Activated T-cell treated with anti-CD3 and anti-CD28 coated beads for 4 hours (primary cell): Measurements from ENCODE around the gene BIRC3.
"Not testable (repeated sequence)": the region's sequence is repeated elsewhere in the genome, so short reads cannot be mapped to it uniquely, and the experiment has no call there.

Experiments
- DNase-seq: peaks from one replicate; pipeline ENCODE4 v3.0.0-alpha.2; 2020

The BIRC3 gene

DNA sequence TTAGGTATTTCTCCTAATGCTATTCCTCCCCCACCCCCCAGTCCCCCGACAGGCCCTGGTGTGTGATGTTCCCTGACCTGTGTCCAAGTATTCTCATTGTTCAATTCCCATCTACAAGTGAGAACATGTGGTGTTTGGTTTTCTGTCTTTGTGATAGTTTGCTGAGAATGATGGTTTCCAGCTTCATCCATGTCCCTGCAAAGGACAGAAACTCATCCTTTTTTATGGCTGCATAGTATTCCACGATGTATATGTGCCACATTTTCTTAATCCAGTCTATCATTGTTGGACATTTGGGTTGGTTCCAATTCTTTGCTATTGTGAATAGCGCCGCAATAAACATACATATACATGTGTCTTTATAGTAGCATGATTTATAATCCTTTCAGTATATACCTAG, 20.5 kb upstream of the BIRC3 start:
- not testable (repeated sequence) for DNase-seq

DNA sequence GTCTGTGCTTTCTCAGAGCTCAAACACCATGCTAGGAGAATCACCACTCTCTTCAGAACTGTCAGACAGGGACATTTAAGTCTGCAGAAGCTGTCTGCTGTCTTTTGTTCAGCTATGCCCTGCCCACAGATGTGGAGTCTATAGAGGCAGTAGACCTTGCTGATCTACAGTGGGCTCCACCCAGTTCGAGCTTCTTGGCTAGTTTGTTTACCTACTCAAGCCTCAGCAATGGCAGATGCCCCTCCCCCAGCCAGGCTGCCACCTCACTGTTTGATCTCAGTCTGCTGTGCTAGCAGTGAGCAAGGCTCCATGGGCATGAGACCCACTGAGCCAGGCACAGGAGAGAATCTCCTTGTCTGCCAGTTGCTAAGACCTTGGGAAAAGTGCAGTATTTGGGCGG, 16.4 kb upstream of the BIRC3 start:
- not testable (repeated sequence) for DNase-seq

DNA sequence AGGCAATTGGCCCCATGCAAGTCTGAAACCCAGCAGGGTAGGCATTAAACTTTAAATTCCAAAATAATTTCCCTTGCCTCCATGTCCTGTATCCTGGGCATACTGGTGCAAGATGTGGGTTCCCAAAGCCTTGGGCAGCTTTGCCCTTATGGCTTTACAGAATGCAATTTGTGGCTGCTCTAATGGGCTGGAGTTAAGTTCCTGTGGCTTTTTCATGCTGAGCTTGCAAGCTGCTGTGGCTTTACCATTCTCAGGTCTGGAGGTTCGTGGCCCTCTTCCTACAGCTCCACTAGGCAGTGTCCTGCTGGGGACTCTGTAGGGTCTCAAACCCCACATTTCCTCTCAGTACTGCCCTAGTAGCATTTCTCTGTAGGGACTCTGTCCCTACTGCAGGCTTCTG, 15.0 kb upstream of the BIRC3 start:
- DNase-seq = no peak

DNA sequence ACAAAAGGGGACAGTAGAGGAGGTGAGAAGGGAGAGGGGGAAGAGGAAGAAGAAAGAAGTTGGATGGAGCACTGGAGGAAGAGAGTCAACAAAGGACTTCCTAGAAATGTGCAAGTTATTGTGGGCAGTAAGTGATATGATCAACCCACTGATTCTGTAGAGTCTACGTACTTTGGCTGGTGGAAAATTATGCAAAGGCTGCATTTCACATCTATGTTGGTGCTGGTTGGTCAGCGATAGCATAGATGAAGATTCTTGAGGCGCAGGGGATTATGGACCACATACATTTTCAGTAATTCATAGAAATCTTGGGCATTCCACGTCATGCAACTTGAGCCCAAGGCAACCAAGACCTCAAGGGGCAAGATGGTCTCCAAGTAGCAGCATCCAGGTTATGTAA, 12.6 kb upstream of the BIRC3 start:
- no peak for DNase-seq

DNA sequence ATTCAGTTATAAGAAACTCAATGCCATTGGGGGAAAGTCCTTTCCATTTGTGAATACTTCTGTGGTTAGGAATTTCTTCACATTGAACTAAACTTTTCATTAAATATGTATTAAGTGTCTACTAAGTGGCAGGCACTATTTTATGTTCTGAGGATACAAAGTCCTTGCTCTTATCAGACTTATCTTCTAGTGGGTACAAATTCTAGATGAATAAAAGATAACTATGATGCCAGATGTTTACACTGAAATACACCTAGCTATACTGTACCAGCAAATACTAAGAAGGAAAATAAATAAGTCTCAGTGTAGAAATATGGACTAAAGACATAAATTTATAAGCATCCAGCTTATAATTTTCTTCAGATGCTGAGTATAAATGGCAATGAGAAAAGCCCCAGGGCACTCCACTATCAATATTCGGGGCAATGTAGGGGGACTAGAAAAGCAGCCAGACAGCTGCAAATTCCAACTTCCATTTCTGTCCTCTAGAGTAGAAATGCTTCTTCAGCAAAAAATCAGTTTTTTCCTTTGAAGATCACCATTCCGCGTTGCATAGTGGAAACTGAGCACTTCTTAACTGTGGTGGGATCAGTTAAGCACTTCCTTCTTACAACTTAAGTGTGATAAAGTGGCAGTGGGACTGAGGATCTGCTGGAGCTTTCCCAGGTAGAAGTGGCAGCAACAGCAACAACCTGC, 11.8 kb upstream of the BIRC3 start:
- DNase-seq = no peak

DNA sequence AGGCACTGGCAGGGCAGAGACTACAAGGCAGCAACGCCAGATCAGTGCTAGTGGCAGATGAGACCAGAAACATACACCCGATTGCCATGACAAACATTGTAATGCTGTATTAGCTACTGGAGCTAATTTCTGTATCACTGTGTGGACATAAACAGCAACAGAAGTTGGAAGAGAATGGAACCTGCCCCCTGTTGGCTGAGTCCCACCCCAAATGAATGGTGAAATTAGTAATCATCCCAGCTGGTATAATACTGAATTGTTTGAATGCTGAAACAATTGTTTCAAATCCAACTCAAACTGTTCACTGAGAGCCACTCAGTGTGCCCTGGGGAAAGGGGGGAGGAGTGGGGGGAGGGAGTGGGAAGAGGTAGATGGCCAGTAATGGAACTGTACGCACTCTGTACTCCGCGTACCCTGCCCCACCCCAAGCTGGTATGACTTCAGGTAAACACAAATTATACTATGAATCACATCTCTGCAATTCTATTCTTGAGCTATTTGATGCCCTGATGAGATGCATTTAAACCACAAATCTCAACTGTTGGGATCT, 11.2 kb upstream of the BIRC3 start:
- DNase-seq = no peak

DNA sequence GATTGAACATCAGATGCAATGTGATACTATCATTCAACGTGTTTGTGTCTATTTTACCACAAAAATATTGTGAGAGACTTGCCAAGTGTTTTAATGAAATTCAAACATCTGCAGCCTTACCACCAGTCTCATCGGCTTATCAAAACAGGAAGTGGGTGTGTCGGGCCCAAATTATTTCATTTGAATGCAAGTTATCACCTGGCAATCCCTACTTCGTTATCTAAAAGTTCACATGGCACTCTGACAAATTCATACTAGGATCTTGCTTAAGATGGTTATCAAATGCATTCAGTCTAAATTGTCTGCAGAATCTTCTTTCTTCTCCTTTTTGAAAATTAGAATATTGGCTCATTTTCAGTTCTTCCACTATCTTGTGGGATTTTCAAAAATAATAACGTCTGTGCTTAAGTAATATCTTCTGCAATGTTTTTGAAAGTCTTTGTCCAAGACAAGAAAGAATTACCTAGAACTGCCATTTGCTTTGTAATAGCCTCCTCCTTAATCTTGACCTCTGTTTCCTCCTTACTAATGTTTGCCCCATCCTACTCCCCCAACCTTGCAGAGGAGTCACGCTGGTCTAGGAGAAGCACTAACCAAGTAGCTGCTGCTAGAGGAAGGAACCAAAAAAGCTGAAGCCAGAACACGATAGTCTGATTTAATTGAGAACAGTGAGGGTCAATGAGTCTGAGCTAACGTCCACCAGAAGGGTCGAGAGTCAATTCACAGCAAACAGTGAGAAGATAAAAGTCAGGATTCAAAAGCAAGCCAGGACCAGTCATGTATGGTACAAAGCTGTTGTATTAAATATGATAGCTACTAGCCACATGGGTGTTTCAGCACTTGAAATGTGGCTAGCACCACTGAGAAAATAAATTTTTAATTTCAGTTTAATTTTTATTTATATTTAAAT, 10.2 kb upstream of the BIRC3 start:
- no peak for DNase-seq

DNA sequence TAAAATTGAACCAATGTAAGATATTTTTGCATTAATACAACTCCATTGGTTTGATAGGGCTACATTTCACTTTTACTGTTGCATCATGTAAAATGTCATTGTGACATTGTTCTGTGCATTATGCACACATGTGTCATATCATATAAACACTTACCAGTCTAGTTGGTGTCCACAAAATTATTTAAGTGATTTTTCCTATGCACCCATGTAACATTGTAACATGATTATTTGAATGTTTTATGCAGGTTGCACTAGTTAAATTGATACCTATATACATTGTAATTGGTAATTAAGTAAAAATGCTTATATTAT, 9.6 kb upstream of the BIRC3 start:
- no peak for DNase-seq

DNA sequence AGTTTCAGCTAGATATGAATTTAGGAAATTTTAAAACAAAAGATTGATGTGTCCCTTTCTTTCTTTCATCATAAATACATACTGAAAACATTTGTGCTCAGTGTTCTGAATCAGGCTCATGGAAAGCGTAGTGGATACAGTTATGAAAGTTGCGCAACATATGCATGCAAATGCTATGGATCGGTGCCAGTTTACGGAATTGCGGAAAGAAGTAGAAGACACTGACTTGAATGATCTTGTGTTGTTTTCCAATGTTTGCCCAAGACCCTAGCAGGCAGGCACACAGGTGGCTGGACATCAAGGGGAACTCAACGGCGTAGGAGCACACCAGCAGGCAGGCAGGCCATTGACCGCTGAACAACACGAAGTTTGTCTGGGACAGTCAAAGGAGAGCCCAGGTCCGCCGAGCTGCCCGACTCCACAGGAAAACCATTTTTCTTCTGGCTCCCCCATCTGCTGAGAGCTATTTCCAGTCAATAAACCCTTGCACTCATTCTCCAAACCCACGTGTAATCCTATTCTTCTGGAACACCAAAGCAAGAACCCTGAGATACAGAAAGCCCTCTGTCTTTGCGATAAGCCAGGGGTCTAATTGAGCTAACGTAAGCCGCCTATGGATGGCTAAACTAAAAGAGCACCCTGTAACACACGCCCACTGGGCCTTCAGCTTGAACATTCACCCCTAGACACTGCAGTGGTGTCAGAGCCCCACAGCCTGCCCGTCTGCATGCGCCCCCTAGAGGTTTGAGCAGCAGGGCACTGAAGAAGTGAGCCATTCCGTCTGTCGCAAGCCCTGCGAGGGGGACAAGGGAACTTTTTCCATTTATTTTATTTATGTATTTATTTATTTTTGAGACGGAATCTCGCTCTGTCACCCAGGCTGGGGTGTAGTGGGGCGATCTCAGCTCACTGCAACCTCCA, 7.4 kb upstream of the BIRC3 start:
- no peak for DNase-seq

DNA sequence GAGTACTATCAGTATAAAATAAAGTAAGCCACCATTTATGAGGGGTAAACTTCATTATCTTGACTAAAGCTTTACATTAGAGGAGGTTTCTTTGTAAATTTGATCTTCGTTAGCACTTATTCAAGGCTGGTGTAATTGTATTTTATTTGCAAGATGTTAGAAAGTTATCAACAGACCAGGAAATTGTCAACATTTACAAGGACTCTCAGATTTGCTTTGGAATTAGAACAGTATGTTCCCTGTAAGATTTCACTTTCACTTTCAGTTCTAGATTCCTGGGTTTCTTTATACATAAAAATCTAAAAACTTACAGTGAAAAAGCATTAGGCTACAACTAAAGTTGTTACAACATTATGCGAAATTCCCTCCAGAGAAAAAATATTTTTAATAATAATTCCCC, 4.6 kb upstream of the BIRC3 start:
- DNase-seq = no peak

DNA sequence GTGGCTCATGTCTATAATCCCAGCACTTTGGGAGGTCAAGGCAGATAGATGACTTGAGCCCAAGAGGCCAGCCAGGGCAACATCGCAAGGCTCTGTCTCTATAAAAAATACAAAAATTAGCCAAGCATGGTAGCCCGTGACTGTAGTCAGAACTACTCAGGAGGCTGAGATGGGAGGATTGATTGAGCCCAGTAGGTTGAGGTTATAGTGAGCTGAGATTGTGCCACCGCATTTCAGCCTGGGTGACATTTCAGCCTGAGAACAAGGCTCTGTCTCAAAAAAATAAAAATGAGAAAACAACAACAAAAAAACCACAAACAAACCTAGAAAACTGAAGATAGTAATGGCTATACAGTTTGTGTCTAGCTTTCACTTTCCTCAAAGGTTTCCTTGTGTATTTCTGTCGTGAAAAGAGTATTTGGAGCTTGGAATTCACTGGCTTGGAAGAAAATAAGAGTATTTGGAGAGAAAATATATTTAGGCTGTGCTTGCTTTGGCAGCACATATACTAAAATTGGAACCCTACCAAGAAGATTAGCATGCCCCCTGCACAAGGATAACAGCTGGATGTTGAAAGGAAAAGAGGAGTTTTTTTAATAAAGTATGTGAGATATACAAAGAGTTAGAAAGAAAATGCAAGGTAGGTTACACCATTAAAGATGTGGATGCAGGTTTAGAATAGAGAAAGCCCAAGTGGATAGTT, 3.9 kb upstream of the BIRC3 start:
- DNase-seq = no peak

DNA sequence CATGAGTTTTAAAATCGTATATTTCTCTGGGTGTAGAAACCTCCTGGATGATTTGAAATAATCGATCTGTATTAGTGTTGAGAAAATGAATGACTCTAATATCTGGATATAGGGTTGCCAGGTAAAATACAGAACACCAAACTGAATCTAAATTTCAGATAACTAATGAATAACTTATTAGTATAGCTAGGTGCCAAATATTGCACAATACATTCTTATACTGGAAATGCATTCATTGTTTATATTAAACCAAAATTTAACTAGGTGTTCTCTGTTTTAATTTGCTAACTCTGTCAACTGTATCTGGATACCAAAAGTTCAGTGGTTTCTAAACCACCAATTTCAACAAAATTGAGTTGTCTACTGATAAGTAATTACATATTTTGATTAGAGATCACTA, 2.5 kb upstream of the BIRC3 start:
- DNase-seq = no peak

DNA sequence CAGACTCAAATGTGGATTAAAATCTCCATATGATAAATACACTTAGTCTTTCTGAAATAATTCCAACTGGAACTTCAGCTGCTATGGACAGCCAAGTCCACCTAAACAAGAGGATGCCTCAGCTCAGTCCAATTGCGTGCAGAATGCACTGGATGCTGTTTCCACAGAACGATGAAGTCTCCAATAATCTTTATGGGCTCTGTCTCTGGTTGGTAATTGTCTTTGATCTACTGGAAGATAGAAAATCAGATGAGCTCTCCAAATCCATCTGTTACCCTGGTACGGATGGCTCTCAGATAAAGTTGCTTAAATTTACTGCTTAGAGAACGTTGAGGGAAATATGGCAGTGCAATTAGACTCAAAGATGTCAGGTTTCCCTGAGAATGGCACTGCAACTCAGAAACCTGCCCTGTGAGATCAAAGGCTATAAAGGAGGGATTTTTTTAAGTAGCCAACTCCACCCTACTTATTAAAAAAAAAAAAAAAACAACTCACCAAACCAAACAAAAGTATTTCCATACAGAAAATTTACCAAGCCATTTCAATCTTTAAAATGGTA, 859 bp upstream of the BIRC3 start:
- no peak for DNase-seq

DNA sequence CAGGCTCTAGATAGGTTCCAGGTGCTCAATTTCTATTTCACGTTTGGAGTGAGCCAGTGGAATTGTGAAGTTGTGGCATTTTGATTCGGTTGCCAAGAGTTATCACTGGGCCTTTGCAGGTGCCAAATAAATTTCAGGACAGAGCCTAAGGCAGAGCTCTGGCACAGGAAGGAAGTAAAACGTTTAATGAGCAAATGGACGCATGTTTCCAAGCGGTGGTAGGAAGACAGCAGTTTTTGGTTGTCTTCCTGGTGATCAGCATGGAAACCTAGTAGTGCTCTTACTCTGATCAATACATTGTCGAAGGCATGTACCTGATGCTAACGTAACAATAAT, 452 bp downstream of the BIRC3 start:
- DNase-seq = no peak

DNA sequence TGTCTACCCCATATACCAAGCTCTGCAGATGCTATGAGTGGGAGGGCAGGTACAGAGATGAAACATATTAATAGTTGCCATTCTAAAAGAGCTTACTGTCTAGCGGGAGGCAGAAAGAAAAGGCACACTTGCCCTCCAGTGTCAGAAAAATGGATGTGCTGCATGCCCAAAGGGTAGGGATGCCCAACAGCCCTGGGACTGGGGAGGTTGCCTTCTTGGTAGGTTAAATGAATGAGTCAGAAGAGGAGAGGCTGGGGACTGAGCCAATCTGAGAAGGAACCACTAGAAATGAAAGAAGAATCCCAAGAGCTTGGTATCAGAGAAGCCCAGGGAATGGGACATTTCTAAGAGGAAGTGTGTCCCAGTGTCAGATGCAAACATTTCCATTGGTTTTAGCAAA, 1.2 kb downstream of the BIRC3 start:
- peak; percentile 38 for DNase-seq

DNA sequence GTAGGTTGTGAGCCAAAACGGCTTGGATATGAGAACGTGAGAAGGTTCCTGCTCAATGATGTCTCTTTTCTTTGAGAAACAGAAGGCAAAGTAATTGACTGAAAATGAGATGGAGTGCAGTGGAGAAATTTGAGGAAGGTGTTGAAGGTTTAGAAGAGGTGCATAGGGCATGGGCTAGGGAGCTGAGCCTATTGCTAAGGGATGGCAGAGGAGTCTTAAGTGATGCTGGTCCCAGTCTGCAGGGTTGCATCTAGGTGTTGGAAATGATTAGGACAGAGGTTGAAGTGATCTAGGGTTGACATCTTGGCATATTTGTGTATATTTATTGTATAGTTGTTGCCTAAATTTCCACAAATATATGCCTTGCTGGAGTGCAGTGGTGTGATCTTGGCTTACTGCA, 2.3 kb downstream of the BIRC3 start:
- DNase-seq = no peak

DNA sequence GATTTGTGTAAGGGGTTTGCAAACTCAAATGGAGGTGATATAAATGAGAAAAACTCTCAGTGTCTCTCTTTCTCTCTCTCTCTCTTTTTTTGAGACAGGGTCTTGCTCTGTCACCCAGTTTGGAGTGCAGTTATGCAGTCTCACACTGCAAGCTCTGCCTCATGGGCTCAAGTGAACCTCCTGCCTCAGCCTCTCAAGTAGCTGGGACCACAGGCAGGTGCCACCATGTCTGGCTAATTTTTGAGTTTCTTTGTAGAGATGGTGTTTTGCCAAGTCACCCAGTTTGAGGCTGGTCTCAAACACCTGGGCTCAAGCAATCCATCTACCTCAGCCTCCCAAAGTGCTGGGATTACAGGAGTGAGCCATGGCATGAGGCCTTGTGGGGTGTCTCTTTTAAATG, 2.9 kb downstream of the BIRC3 start:
- DNase-seq = no peak

DNA sequence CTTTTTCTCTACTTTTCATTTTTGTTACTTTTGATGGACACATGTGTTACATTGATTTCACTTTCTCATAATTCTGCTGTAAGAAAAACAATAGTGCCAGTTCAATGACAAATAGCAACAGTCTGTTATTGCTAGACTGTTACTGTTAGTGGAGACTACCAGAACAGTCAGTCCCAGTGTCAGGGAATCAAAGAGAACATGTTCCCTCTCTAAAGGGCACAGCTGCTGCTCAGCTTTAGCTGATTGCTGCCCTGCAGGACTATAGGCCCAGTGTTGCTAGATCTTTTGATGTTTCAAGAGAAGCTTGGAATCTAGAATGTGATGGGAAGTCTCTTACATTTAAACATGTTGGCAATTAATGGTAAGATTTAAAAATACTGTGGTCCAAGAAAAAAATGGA, 3.4 kb downstream of the BIRC3 start:
- DNase-seq = no peak

DNA sequence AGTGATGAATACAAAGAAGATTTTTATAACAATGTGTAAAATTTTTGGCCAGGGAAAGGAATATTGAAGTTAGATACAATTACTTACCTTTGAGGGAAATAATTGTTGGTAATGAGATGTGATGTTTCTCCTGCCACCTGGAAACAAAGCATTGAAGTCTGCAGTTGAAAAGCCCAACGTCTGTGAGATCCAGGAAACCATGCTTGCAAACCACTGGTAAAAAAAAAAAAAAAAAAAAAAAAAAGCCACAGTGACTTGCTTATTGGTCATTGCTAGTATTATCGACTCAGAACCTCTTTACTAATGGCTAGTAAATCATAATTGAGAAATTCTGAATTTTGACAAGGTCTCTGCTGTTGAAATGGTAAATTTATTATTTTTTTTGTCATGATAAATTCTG, 5.3 kb downstream of the BIRC3 start:
- DNase-seq = no peak

DNA sequence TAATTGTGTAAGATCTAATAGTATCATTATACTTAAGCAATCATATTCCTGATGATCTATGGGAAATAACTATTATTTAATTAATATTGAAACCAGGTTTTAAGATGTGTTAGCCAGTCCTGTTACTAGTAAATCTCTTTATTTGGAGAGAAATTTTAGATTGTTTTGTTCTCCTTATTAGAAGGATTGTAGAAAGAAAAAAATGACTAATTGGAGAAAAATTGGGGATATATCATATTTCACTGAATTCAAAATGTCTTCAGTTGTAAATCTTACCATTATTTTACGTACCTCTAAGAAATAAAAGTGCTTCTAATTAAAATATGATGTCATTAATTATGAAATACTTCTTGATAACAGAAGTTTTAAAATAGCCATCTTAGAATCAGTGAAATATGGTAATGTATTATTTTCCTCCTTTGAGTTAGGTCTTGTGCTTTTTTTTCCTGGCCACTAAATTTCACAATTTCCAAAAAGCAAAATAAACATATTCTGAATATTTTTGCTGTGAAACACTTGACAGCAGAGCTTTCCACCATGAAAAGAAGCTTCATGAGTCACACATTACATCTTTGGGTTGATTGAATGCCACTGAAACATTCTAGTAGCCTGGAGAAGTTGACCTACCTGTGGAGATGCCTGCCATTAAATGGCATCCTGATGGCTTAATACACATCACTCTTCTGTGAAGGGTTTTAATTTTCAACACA, 6.4 kb downstream of the BIRC3 start:
- no peak for DNase-seq

DNA sequence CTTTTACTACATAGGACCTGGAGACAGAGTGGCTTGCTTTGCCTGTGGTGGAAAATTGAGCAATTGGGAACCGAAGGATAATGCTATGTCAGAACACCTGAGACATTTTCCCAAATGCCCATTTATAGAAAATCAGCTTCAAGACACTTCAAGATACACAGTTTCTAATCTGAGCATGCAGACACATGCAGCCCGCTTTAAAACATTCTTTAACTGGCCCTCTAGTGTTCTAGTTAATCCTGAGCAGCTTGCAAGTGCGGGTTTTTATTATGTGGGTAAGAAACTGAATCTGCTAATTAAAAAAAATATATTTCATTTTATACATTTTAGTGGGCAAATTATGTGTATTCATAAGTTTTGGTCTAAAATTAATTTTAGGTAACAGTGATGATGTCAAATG, 7.8 kb downstream of the BIRC3 start:
- DNase-seq = no peak

DNA sequence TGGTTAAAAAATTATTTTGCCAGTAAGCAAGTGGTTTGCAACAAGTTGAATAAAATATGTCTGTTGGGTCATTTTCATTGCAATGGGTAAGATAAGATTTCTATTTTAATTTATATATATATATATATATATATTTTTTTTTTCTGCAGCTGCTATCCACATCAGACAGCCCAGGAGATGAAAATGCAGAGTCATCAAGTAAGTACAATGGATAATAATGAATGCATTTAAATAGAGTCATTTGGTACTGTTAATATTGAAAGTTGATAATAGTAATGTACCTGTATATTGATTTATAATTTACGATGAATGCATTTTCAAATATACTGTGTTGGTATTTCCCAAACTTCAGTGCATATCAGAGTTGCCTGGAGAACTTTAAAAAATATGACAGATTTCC, 11.5 kb downstream of the BIRC3 start:
- no peak for DNase-seq
